H1 (cell line): ENCODE data around the gene GRAMD1C. TPM values are rescaled to one million over a fixed set of nuclear protein-coding genes. Genes with fewer than 3 reads are reported as not detected.

Experiments used
- KDM1A ChIP-seq: fragments of 200-600, 300-600 bp; sonication (generic); IDR thresholded peaks from 2 replicates; pipeline ENCODE4 v1.7.1; 2016; ENCODE audit warnings: mild to moderate bottlenecking, low read length, borderline replicate concordance
- polyA plus RNA-seq, 7 experiments: library from polyadenylated mRNA; depleted of rRNA in 3 of 7; stranded (reverse) in 5 of 7; unstranded in 2 of 7; fragments of >200 nt in 5 of 7; fragments of 200-250 nt in 2 of 7; gene quantifications; 1 replicate in 5 of 7; 2 replicates in 1 of 7; 4 replicates in 1 of 7; pipeline versions ENCODE4 v1.2.1 to v1.2.3, GENCODE V29; 2011 to 2013; ENCODE audit warnings: missing spikeins in 2 of 7, mixed read lengths in 2 of 7
- total RNA-seq: library from RNA; stranded (reverse); fragmentation: NEBNext Ultra II Directional; extraction: Animal tissue kit (Norgen Biotek cat#: 25700); gene quantifications from 2 replicates; pipeline ENCODE4 v1.2.1, GENCODE V29; 2021
- TF ChIP-seq, protein P1 (sequence below): fragments of 300-600 bp; sonication (generic); IDR thresholded peaks from 2 replicates; pipeline ENCODE4 v1.7.1; 2012; ENCODE audit warnings: low read length, moderate library complexity, mild to moderate bottlenecking, inconsistent platforms; ENCODE audit not compliant: insufficient replicate concordance

Gene GRAMD1C
- total and polyA plus RNA-seq, 2 of the 8 experiments (the other 6 are each of a cell fraction or from before 2014, with no cell fraction given) = 0.62 to 2.1 TPM

DNA sequence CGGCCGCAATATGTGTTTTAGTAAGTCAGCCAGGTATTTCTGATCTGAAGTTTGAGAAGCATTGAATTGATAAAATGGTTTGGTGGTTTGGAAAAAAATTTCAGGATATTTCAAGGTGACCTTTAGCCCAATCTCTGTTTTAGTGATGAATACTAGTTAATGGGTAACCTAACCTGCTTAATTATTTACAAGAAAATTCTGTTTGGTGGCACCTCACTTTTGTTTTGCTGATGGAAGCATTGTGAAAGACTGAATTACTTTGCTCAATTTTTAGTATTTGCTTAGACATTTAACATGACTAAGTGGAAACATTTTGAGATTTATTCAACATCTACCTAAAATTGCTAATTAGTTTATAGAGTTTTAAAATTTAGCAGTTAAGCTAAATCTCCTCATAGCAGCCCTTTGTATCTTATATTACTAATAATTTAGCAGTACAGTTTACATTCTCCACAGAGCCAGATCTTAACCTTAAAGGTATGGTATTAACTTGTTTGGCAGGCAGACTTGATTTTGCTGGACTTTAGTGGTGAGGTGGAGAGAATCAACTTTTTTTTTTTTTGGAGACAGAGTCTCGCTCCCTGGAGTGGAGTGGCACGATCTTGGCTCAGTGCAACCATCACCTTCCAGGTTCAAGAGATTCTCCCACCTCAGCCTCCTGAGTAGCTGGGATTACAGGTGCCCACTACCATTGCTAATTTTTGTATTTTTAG is 35.4 kb downstream of the GRAMD1C start (continued):
- TF ChIP-seq, protein P1, sequence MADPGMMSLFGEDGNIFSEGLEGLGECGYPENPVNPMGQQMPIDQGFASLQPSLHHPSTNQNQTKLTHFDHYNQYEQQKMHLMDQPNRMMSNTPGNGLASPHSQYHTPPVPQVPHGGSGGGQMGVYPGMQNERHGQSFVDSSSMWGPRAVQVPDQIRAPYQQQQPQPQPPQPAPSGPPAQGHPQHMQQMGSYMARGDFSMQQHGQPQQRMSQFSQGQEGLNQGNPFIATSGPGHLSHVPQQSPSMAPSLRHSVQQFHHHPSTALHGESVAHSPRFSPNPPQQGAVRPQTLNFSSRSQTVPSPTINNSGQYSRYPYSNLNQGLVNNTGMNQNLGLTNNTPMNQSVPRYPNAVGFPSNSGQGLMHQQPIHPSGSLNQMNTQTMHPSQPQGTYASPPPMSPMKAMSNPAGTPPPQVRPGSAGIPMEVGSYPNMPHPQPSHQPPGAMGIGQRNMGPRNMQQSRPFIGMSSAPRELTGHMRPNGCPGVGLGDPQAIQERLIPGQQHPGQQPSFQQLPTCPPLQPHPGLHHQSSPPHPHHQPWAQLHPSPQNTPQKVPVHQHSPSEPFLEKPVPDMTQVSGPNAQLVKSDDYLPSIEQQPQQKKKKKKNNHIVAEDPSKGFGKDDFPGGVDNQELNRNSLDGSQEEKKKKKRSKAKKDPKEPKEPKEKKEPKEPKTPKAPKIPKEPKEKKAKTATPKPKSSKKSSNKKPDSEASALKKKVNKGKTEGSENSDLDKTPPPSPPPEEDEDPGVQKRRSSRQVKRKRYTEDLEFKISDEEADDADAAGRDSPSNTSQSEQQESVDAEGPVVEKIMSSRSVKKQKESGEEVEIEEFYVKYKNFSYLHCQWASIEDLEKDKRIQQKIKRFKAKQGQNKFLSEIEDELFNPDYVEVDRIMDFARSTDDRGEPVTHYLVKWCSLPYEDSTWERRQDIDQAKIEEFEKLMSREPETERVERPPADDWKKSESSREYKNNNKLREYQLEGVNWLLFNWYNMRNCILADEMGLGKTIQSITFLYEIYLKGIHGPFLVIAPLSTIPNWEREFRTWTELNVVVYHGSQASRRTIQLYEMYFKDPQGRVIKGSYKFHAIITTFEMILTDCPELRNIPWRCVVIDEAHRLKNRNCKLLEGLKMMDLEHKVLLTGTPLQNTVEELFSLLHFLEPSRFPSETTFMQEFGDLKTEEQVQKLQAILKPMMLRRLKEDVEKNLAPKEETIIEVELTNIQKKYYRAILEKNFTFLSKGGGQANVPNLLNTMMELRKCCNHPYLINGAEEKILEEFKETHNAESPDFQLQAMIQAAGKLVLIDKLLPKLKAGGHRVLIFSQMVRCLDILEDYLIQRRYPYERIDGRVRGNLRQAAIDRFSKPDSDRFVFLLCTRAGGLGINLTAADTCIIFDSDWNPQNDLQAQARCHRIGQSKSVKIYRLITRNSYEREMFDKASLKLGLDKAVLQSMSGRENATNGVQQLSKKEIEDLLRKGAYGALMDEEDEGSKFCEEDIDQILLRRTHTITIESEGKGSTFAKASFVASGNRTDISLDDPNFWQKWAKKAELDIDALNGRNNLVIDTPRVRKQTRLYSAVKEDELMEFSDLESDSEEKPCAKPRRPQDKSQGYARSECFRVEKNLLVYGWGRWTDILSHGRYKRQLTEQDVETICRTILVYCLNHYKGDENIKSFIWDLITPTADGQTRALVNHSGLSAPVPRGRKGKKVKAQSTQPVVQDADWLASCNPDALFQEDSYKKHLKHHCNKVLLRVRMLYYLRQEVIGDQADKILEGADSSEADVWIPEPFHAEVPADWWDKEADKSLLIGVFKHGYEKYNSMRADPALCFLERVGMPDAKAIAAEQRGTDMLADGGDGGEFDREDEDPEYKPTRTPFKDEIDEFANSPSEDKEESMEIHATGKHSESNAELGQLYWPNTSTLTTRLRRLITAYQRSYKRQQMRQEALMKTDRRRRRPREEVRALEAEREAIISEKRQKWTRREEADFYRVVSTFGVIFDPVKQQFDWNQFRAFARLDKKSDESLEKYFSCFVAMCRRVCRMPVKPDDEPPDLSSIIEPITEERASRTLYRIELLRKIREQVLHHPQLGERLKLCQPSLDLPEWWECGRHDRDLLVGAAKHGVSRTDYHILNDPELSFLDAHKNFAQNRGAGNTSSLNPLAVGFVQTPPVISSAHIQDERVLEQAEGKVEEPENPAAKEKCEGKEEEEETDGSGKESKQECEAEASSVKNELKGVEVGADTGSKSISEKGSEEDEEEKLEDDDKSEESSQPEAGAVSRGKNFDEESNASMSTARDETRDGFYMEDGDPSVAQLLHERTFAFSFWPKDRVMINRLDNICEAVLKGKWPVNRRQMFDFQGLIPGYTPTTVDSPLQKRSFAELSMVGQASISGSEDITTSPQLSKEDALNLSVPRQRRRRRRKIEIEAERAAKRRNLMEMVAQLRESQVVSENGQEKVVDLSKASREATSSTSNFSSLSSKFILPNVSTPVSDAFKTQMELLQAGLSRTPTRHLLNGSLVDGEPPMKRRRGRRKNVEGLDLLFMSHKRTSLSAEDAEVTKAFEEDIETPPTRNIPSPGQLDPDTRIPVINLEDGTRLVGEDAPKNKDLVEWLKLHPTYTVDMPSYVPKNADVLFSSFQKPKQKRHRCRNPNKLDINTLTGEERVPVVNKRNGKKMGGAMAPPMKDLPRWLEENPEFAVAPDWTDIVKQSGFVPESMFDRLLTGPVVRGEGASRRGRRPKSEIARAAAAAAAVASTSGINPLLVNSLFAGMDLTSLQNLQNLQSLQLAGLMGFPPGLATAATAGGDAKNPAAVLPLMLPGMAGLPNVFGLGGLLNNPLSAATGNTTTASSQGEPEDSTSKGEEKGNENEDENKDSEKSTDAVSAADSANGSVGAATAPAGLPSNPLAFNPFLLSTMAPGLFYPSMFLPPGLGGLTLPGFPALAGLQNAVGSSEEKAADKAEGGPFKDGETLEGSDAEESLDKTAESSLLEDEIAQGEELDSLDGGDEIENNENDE = no peak
- no peak for TF ChIP-seq KDM1A
